NT2/D1 (cell line): ENCODE data around the gene PLEKHG4B.

Source experiments
- DNase-seq: peaks from one replicate; pipeline ENCODE4 v3.0.0-alpha.2; 2011; ENCODE audit warnings: low read depth, low spot score
- H3K27me3 ChIP-seq: 2 replicates; pipeline ENCODE4 v1.6.0; 2011; ENCODE audit warnings: mild to moderate bottlenecking; ENCODE audit not compliant: insufficient read length, insufficient read depth
- H3K36me3 ChIP-seq: 2 replicates; pipeline ENCODE4 v1.6.1; 2011; ENCODE audit warnings: mild to moderate bottlenecking, low read length, mixed read lengths; ENCODE audit not compliant: insufficient read depth, insufficient read length
- H3K4me1 ChIP-seq: 2 replicates; pipeline ENCODE4 v1.5.1; 2011; ENCODE audit not compliant: insufficient read depth, insufficient read length
- H3K4me3 ChIP-seq: 2 replicates; pipeline ENCODE4 v1.5.1; 2011; ENCODE audit warnings: low read depth; ENCODE audit not compliant: insufficient read length
- H3K9ac ChIP-seq: 2 replicates; pipeline ENCODE4 v1.6.0; 2011; ENCODE audit warnings: low read depth; ENCODE audit not compliant: insufficient read length
- H3K9me3 ChIP-seq: 2 replicates; pipeline ENCODE4 v1.5.1; 2011; ENCODE audit warnings: mild to moderate bottlenecking, low read length; ENCODE audit not compliant: insufficient read depth
- SUZ12 ChIP-seq: IDR thresholded peaks from 2 replicates; pipeline ENCODE4 v1.6.1; 2011; ENCODE audit not compliant: insufficient read length, insufficient read depth; ENCODE audit errors: extremely low read depth
- YY1 ChIP-seq: IDR thresholded peaks from 2 replicates; pipeline ENCODE4 v1.6.1; 2011; ENCODE audit not compliant: insufficient read length, insufficient read depth
- ZNF274 ChIP-seq: IDR thresholded peaks from 2 replicates; pipeline ENCODE4 v1.6.1; 2011; ENCODE audit warnings: mild to moderate bottlenecking, low read depth, low read length

PLEKHG4B gene

DNA sequence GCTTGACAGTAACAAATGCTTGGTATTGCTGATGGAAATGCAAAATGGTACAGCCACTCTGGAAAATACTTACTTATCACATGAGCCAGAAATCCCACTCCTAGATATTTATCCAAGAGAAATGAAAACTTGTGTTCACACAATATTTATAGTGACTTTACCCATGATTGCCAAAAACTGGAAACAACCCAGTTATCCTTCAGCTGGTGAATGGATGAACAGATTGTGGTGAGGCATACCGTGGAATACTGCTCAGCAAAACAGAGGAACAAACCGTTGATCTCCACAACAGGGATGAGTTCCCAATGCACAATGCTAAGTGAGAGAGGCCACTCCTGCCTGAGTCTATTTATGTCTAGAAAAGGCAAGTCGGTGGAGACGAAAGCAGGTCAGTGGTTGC is 58.8 kb downstream of the PLEKHG4B start:
- Histone ChIP-seq H3K9ac (no peak overlapping the region), H3K36me3 (peaks cover 58% of the 10 kb centered on the region), H3K4me1 (no peaks in the 10 kb centered on the region), H3K9me3 (peaks cover 22% of the 10 kb centered on the region), H3K4me3 (no peak overlapping the region), H3K27me3 (no peaks in the 10 kb centered on the region)
- TF ChIP-seq SUZ12 (no peak), ZNF274 (no peak)
- no peak for DNase-seq

DNA sequence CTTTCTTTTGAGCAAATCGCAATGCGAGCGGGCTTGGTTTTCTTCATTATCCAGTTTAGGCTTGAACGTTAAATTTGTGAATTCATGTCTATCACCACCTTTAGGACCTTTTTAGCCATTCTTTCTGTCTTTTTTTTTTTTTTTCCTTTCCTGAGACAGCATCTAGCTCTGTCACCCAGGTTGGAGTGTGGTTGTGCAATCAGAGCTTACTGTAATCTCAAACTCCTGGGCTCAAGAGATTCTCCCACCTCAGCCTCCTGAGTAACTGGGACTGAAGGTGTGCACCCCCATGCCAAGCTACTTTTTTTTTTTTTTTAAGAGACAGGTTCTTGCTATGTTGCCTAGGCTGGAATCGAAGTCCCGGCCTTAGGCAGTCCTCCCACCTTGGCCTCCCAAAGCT is 60.1 kb downstream of the PLEKHG4B start:
- no peak overlapping the region for H3K9ac ChIP-seq
- H3K4me1 ChIP-seq = no peaks in the 10 kb centered on the region
- no peaks in the 10 kb centered on the region for H3K27me3 ChIP-seq
- H3K9me3 ChIP-seq = peaks cover 11% of the 10 kb centered on the region
- TF ChIP-seq ZNF274 = no peak
- no peak for TF ChIP-seq SUZ12
- TF ChIP-seq YY1 = no peak
- no peak overlapping the region for H3K4me3 ChIP-seq
- no peak for DNase-seq
- peaks cover 60% of the 10 kb centered on the region for H3K36me3 ChIP-seq

DNA sequence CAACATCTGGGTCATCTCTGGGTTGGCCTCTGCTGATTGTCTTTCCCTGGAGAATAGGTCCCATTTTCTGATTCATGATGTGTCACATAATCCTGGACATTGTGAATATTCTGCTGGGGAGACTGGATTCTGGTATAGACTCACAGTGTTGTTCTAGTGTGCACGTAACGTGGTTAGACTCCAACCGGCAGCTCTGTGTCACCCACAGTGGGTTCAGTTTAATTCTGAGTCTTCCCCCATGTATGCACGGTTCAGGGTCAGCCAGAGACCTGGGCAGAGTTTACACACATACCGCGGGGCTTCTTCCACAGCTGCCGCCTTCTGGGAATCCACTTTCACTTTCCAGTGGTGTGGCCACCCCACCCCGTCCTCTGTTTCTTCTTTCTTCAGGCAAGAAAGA is 61.3 kb downstream of the PLEKHG4B start:
- H3K4me3 ChIP-seq = no peak overlapping the region
- DNase-seq = no peak
- H3K9me3 ChIP-seq = no peaks in the 10 kb centered on the region
- no peak overlapping the region for H3K9ac ChIP-seq
- no peaks in the 10 kb centered on the region for H3K4me1 ChIP-seq
- H3K27me3 ChIP-seq = no peaks in the 10 kb centered on the region
- TF ChIP-seq SUZ12 (no peak), ZNF274 (no peak), YY1 (no peak)
- H3K36me3 ChIP-seq = peaks cover 64% of the 10 kb centered on the region

- no peak overlapping the region for H3K9ac ChIP-seq
- H3K4me3 ChIP-seq = no peak overlapping the region
- H3K27me3 ChIP-seq = no peaks in the 10 kb centered on the region
- H3K9me3 ChIP-seq = no peaks in the 10 kb centered on the region
- no peak for TF ChIP-seq YY1
- TF ChIP-seq SUZ12 = no peak
- TF ChIP-seq ZNF274 = no peak
- DNase-seq = no peak
- no peaks in the 10 kb centered on the region for H3K4me1 ChIP-seq
- peaks cover 68% of the 10 kb centered on the region for H3K36me3 ChIP-seq
Observed at GRCh38 chr5:154236-154635, 62.3 kb downstream of the PLEKHG4B start.

- Histone ChIP-seq H3K9me3 (no peaks in the 10 kb centered on the region), H3K27me3 (no peaks in the 10 kb centered on the region), H3K9ac (no peak overlapping the region), H3K4me1 (no peaks in the 10 kb centered on the region), H3K4me3 (no peak overlapping the region), H3K36me3 (peaks cover 73% of the 10 kb centered on the region)
- DNase-seq = no peak
- TF ChIP-seq ZNF274 = no peak
- TF ChIP-seq YY1 = no peak
- TF ChIP-seq SUZ12 = no peak
Observed at GRCh38 chr5:154826-155225, 62.9 kb downstream of the PLEKHG4B start.

- H3K27me3 ChIP-seq = no peaks in the 10 kb centered on the region
- H3K36me3 ChIP-seq = peaks cover 76% of the 10 kb centered on the region
- no peak for DNase-seq
- H3K4me1 ChIP-seq = no peaks in the 10 kb centered on the region
- no peak overlapping the region for H3K4me3 ChIP-seq
- H3K9ac ChIP-seq = no peak overlapping the region
- no peaks in the 10 kb centered on the region for H3K9me3 ChIP-seq
- TF ChIP-seq YY1 = no peak
- TF ChIP-seq SUZ12 = no peak
- TF ChIP-seq ZNF274 = no peak
Observed at GRCh38 chr5:155651-156410, 63.9 kb downstream of the PLEKHG4B start.

DNA sequence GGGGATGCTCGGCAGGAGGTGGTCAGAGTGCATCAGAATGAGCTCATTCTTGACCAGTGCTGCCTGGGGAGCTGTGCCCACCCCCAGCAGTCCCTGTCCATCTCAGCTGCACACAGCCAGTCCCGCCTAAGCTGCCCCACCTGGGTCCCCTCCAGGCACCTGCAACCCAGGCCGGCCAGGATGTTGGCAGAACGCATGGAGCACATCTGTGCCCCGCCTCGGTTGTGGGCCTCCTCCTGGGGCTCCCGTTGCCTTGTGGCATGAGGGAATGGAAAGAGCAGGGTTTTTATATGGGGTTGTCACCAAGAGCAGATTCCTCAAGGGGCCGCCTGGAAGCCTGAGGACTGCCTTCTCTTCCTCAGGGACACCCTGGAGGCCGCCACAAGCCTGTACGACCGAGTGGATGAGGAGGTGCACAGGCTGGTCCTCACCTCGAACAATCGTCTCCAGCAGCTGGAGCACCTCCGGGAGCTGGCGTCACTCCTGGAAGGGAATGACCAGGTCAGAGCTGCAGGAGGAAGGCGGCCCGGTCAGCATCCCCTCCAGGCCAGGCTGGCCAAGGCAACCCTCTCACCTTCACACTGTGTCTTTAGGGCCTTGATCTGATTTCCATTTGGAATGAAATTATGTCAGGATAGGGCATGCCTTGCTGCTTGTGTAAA is 64.6 kb downstream of the PLEKHG4B start:
- Histone ChIP-seq H3K27me3 (no peaks in the 10 kb centered on the region), H3K4me1 (no peaks in the 10 kb centered on the region), H3K9me3 (no peaks in the 10 kb centered on the region), H3K9ac (no peak overlapping the region), H3K4me3 (no peak overlapping the region), H3K36me3 (peaks cover 77% of the 10 kb centered on the region)
- TF ChIP-seq ZNF274 (no peak), YY1 (no peak), SUZ12 (no peak)
- no peak for DNase-seq
